Esophagus squamous epithelium (tissue), 5 donors: ENCODE measurements around the gene TMEM266. TPM values are rescaled to one million over a fixed set of nuclear protein-coding genes. Genes with fewer than 3 reads are reported as not detected.

Source experiments
- DNase-seq: peaks from one replicate; lab custom pipeline; 2025; lab: John Stamatoyannopoulos, UW
- H3K27ac ChIP-seq, 4 donors: fragments of 200-600 bp; sonication (generic); one replicate each; pipeline ENCODE4 v1.5.1; 2016 to 2019; ENCODE audit warnings: mild to moderate bottlenecking in 1 of 4
- H3K27me3 ChIP-seq, 4 donors: fragments of 200-600 bp; sonication (generic); 1 replicate in 3 of 4; 2 replicates in 1 of 4; pipeline versions ENCODE4 v1.5.1 to v1.6.0; 2017 to 2021; ENCODE audit warnings: antibody characterized with exemption in 1 of 4
- H3K36me3 ChIP-seq, 3 donors: fragments of 200-600 bp; sonication (generic); one replicate each; pipeline ENCODE4 v1.5.1; 2016 to 2019
- H3K4me1 ChIP-seq, 3 donors: fragments of 200-600 bp; sonication (generic); one replicate each; pipeline ENCODE4 v1.5.1; 2017 to 2019
- H3K4me3 ChIP-seq, 4 donors: fragments of 200-600 bp; sonication (generic); 1 replicate in 3 of 4; 2 replicates in 1 of 4; pipeline ENCODE4 v1.5.1; 2016 to 2019; ENCODE audit warnings: mild to moderate bottlenecking in 2 of 4, moderate library complexity in 1 of 4
- H3K9me3 ChIP-seq, 3 donors: fragments of 200-600 bp; sonication (generic); one replicate each; pipeline ENCODE4 v1.5.1; 2016 to 2019
- CTCF ChIP-seq, 6 experiments: fragments of 450-650 bp in 4 of 6; fragments of 200-600 bp in 2 of 6; sonication (generic) in 2 of 6; IDR thresholded peaks; one replicate each; pipeline ENCODE4 v1.5.1; 2016 to 2019; ENCODE audit warnings: antibody characterized with exemption in 6 of 6, mild to moderate bottlenecking in 4 of 6, moderate library complexity in 4 of 6
- POLR2A ChIP-seq, 4 donors: fragments of 450-650 bp; IDR thresholded peaks; one replicate each; pipeline ENCODE4 v1.6.1; 2017; ENCODE audit warnings: antibody characterized with exemption in 4 of 4, mild to moderate bottlenecking in 4 of 4, moderate library complexity in 3 of 4
- WGBS, 2 donors: methylation state at CpG; one replicate each; pipeline ENCODE4 v1.1.5; 2018; 5-methylcytosine and 5-hydroxymethylcytosine counted together
- intact Hi-C: fragments of 100-400 bp; cut with DNase I; formaldehyde crosslinking; loops from one replicate; pipeline ENCODE4 v1.15.0; 2022
- total RNA-seq, 4 donors: library from RNA; depleted of rRNA; stranded (reverse); fragments of >200 nt; gene quantifications; one replicate each; pipeline ENCODE4 v1.1.0, GENCODE V29; 2016
- donor health status: DM: yes; HTN: yes; CAD: no.

TMEM266 gene
- total RNA-seq, 4 donors from 2014 or later, result 0.19 to 0.79 (median 0.29) TPM; not detected in 1

- intact Hi-C loops, result no loop called here
- H3K4me3 ChIP-seq, result no peak overlapping the region
Measured at GRCh38 chr15:76147906-76148570, 88.3 kb downstream of the TMEM266 start.

GRCh38 chr15:76149291-76149915, 89.6 kb downstream of the TMEM266 start:
- TF ChIP-seq POLR2A (IDR thresholded peaks at IDR 0.05) (no peak), CTCF (IDR thresholded peaks at IDR 0.05) (no peak)
- Histone ChIP-seq H3K27ac (peak overlapping the region in 3 of 4 donors; percentile 25 to 72 (median 69)), H3K9me3 (no peaks in the 10 kb centered on the region), H3K4me1 (peaks cover 9 to 29% (median 27%) of the 10 kb centered on the region in 3 donors), H3K27me3 (no peaks in the 10 kb centered on the region), H3K36me3 (no peaks in the 10 kb centered on the region), H3K4me3 (no peak overlapping the region)
- 41 to 55% methylated on average over 4 of the region's 4 CpGs for WGBS, 2 donors
- no peak for DNase-seq
- intact Hi-C loops, result no loop called here

More at GRCh38 chr15:76147906-76148570, 88.3 kb downstream of the TMEM266 start:
- peak; percentile 81 to 94 (median 88) for TF ChIP-seq CTCF (IDR thresholded peaks at IDR 0.05)
- TF ChIP-seq POLR2A (IDR thresholded peaks at IDR 0.05), result no peak
- Histone ChIP-seq H3K4me1 (peaks cover 9 to 29% (median 27%) of the 10 kb centered on the region in 3 donors), H3K27ac (peak overlapping the region in 1 of 4 donors; percentile 22), H3K9me3 (no peaks in the 10 kb centered on the region), H3K36me3 (no peaks in the 10 kb centered on the region), H3K27me3 (peaks cover 0 to 3% (median 0%) of the 10 kb centered on the region in 4 donors)
- 16 to 27% methylated on average over 21 of the region's 21 CpGs for WGBS, 2 donors
- no peak for DNase-seq

- H3K27me3 ChIP-seq, result no peaks in the 10 kb centered on the region
- intact Hi-C loops, result loop anchor here (5.0 kb wide), 1 partner anchor 93 kb away; the partner anchor contains the start of gene TMEM266
- TF ChIP-seq POLR2A (IDR thresholded peaks at IDR 0.05) (no peak), CTCF (IDR thresholded peaks at IDR 0.05) (no peak)
- peak overlapping the region; percentile 25 to 72 (median 56) for H3K27ac ChIP-seq
- DNase-seq, result no peak
- no peaks in the 10 kb centered on the region for H3K9me3 ChIP-seq
- H3K36me3 ChIP-seq, result no peaks in the 10 kb centered on the region
- 11 to 20% methylated on average over 2 to 4 of the region's 7 CpGs for WGBS, 2 donors
- peaks cover 9 to 29% (median 27%) of the 10 kb centered on the region in 3 donors for H3K4me1 ChIP-seq
- peak overlapping the region in 1 of 4 donors; percentile 39 for H3K4me3 ChIP-seq
Measured at GRCh38 chr15:76150513-76150912, 90.7 kb downstream of the TMEM266 start.

GRCh38 chr15:76150971-76151598, 91.3 kb downstream of the TMEM266 start:
- Histone ChIP-seq H3K9me3 (no peaks in the 10 kb centered on the region), H3K27me3 (no peaks in the 10 kb centered on the region), H3K36me3 (no peaks in the 10 kb centered on the region), H3K4me1 (peaks cover 9 to 29% (median 27%) of the 10 kb centered on the region in 3 donors), H3K4me3 (peak overlapping the region in 1 of 4 donors; percentile 39), H3K27ac (peak overlapping the region; percentile 25 to 72 (median 56))
- 11 to 20% methylated on average over 3 to 9 of the region's 9 CpGs for WGBS, 2 donors
- TF ChIP-seq POLR2A (IDR thresholded peaks at IDR 0.05), result no peak
- peak; percentile 86 to 94 (median 88) for TF ChIP-seq CTCF (IDR thresholded peaks at IDR 0.05)
- no peak for DNase-seq
- intact Hi-C loops, result loop anchor here (5.0 kb wide), 1 partner anchor 94 kb away; the partner anchor contains the start of gene TMEM266
